ENCODE measurements around the gene OR10A3.
A peak's percentile ranks its signal among the peaks of the same experiment; 100 is the strongest.

Gene OR10A3

GRCh38 chr11:7981619-7982157 is 40.2 kb upstream of the OR10A3 start:
- TF ChIP-seq CTCF (IDR thresholded peaks at IDR 0.05; ENCODE audit: low read depth, low read length) = no peak
- Histone ChIP-seq H3K36me3 (no peaks in the 10 kb centered on the region), H3K4me3 (ENCODE audit: low read depth, low read length) (no peak overlapping the region), H3K27me3 (ENCODE audit: insufficient read depth, low read depth, severe bottlenecking) (no peaks in the 10 kb centered on the region), H3K9me3 (ENCODE audit: severe bottlenecking) (no peaks in the 10 kb centered on the region), H3K27ac (no peak overlapping the region)
- DNase-seq = peak; percentile 48

GRCh38 chr11:7977232-7977917 is 35.9 kb upstream of the OR10A3 start:
- Histone ChIP-seq H3K27ac (no peak overlapping the region), H3K36me3 (no peaks in the 10 kb centered on the region), H3K4me3 (ENCODE audit: low read depth, low read length) (no peak overlapping the region), H3K27me3 (ENCODE audit: insufficient read depth, low read depth, severe bottlenecking) (no peaks in the 10 kb centered on the region), H3K9me3 (ENCODE audit: severe bottlenecking) (no peaks in the 10 kb centered on the region)
- no peak for TF ChIP-seq CTCF (IDR thresholded peaks at IDR 0.05; ENCODE audit: low read depth, low read length)
- DNase-seq = no peak

DNA sequence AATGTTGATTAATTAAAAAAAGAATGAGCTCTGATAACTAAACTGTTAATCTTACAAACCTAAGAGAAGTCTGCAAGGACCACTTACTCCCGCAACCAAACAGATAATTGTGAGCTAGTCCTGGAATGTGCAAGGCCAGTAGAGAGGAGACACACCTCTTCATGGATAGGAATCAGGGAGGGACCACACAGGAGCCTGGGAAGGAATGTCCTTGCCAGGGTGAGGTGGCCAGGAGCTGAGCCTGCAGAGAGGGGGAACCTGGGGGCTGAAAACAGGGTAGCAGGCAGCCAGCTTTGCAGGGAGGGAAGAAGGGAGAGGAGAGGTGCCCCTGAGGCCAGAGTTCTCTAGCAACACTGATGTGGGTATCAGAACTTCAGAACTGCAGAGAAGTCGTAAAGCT is 33.2 kb upstream of the OR10A3 start:
- Histone ChIP-seq H3K4me3 (ENCODE audit: low read depth, low read length) (no peak overlapping the region), H3K9me3 (ENCODE audit: severe bottlenecking) (no peaks in the 10 kb centered on the region), H3K36me3 (no peaks in the 10 kb centered on the region), H3K27ac (no peak overlapping the region), H3K27me3 (ENCODE audit: insufficient read depth, low read depth, severe bottlenecking) (no peaks in the 10 kb centered on the region)
- no peak for TF ChIP-seq CTCF (IDR thresholded peaks at IDR 0.05; ENCODE audit: low read depth, low read length)
- no peak for DNase-seq

DNA sequence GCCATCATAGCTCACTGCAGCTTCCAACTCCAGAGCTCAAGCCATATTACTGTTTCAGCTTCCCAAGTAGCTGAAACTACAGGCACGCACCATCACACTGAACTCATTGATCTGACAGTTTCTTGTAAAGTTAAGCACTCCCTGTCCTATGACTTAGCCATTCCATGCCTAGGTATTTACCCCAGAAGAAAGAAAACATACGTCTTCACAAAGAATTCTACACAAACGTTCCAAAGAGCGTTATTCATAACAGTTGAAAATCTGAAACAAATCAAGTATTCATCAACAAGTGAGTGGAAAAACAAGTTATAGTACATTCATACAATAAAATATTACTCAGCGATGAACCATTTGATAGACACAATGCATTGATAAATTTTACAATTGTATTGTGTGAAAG is 31.5 kb upstream of the OR10A3 start:
- Histone ChIP-seq H3K9me3 (ENCODE audit: severe bottlenecking) (no peaks in the 10 kb centered on the region), H3K4me3 (ENCODE audit: low read depth, low read length) (no peak overlapping the region), H3K27ac (no peak overlapping the region), H3K36me3 (no peaks in the 10 kb centered on the region), H3K27me3 (ENCODE audit: insufficient read depth, low read depth, severe bottlenecking) (no peaks in the 10 kb centered on the region)
- no peak for DNase-seq
- TF ChIP-seq CTCF (IDR thresholded peaks at IDR 0.05; ENCODE audit: low read depth, low read length) = no peak

GRCh38 chr11:7971846-7972245 is 30.3 kb upstream of the OR10A3 start:
- Histone ChIP-seq H3K36me3 (no peaks in the 10 kb centered on the region), H3K4me3 (ENCODE audit: low read depth, low read length) (no peak overlapping the region), H3K27ac (no peak overlapping the region), H3K27me3 (ENCODE audit: insufficient read depth, low read depth, severe bottlenecking) (no peaks in the 10 kb centered on the region), H3K9me3 (ENCODE audit: severe bottlenecking) (no peaks in the 10 kb centered on the region)
- DNase-seq = no peak
- TF ChIP-seq CTCF (IDR thresholded peaks at IDR 0.05; ENCODE audit: low read depth, low read length) = no peak

Measured in WERI-Rb-1 (cell line).